HG03457 (cell line): ENCODE data around the gene TNS1.

Source experiments
- ATAC-seq: cut with Tn5 transposase; IDR thresholded peaks from one replicate; pipeline ENCODE4 v1.9.1; 2021; ENCODE audit warnings: moderate number of reproducible peaks; ENCODE audit not compliant: unreplicated experiment

Gene TNS1

GRCh38 chr2:217959723-217960122 lies 43.1 kb downstream of the TNS1 start:
- ATAC-seq: no peak

DNA sequence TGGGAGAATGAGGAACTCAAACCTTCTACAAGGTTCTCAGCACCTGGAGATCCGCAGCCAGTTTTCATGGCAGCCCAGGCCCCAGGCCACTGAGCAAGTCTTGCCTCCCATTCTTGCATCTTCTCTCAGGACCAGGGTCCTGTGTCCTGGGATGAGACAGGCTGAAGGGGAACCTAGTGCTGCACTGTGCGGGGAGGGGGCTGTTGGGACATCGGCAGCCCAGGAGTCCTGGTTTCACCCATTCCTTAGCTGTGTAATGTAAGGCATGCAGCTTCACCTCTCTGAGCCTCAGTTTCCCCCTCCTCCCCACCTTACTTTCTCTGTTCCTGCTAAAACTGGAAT lies 43.9 kb downstream of the TNS1 start:
- ATAC-seq: no peak

DNA sequence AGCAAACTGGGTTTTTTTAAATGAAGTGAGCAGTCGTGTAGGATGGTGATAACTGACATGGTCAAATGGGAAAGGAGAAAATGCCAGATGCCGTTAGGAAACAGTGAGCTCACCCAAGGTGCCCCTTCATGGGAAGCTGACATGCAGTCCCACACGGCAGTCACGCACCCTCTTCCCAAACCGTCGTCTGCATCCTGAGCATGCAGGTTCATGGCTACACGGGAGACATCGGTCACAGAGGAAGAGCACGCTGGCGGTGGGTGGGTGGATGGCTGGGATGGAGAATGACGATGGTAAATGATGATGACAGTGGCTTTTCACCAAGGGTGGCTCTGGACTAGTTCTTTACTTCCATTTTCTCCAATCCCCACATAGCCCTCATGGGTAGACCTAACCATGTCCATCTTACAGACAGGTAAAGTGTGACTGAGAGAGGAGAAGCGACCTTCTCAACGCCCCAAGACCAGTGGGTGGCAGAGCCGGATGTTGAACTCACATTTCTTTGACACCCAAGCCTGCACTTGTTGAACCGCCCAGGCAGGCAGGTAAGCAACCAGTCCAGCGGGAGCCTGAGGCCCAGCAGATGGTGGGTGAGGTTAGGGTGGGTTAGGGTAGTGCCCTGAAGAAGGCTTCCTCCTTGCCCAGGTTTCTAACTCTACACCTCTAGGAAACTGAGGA lies 44.5 kb downstream of the TNS1 start:
- ATAC-seq: no peak

DNA sequence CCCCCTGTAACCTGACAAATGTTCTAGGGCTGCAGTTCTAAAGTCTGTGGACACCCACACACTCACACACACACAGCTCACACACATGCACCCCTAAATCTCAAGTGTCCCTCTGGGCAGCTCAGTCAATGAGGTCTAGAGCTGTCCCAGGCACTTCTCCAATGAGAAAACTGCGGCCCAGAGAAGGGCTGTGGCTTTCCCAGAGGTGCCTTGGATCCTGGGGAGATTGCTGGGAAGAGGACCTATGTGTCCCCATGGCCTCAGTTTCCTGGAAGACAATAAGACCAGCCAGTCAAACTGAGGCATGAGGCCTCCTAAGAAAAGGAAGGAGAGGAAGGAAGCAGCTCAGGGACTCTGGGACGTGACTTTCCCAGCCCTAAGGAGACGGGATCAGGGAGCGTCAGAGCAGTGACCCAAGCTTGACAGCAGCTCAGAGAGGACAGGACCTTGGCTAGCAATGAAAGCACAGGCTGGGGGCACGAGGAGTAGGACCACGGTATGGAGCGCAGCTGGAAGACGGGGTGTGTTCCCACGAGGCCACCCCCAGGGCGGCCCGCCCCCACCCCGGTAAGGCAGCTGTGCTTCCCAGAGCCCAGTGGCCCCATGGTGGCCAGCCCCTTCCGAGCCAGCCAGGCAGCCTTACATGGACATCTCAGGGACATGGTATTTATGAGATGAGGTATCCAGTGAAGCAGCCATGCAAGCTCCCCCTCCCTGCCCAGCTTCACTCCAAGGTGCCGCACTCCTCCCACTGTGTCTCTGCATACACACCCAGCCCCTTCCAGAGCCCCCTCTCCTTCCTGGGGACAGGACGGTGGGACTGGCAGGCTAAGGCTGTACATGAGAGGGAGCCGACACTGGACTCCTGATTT lies 46.0 kb downstream of the TNS1 start:
- ATAC-seq: no peak

DNA sequence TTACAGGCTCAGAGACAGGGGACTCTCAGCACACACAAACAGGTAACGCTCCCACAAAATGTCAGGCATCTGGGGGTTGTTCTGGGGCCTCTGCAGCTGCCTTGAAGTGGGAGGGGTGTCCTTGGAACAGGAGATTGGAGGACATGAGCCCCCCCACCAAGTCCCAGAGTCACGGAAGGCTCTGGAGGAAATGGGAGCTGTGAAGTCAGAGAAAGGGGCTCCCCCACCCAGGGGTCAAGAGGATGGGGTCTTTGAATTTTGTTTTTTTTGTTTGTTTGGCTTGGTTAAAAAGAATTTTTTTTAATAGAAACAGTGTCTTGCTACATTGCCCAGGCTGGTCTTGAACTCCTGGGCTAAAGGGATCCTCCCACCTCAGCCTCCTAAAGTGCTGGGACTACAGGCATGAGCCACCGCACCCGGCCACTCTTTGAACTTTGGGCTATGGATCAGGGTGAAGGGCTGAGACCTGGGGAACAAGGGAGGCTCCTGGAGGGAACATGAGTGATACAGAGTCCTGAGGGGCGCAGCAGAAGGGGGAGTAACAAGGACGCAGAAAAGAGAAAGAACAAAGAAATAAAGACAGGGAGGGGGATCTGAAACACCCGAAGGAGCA lies 46.8 kb downstream of the TNS1 start:
- no peak for ATAC-seq

- no peak for ATAC-seq
Measured at GRCh38 chr2:217954971-217955740, 47.6 kb downstream of the TNS1 start.

DNA sequence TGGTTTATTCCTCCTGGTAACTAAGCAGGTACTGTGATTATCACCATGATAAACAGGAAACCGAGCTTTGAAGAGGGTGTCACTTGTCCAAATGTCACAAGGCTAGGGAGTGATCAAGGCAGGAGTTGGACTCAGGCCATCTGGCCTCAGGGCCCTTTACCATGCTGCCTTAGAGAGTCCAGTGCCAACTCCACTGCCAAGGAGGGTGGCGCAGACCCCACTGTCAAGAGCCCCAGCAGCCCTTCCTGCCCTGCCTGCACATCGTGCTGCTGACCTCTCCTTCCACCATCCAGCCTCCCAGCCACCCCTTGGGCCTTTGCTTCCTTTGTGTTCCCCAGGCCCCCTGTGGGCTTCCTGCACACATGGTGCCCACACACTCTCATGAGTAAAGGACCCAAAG lies 48.3 kb downstream of the TNS1 start:
- ATAC-seq: no peak

DNA sequence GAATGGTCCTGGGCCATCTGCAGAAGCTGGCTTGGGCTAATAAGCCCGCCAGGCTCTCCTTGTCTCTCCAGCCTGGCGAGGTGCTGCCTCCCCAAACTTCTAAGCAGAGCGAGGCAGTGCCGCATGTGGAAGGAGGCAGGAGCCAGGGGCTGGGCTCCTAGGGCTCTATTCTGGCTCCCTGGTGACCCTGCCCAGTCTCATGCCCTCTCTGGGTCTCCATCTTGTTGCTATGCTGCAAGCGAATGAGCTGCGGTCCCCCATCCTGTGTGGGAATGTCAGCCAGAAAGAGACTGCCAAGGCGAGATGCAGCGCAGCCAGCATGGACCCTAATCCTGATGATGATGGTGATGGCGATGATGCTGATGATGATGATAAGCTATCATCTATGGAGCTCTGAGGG lies 48.7 kb downstream of the TNS1 start:
- no peak for ATAC-seq

GRCh38 chr2:217953531-217953932 lies 49.3 kb downstream of the TNS1 start:
- no peak for ATAC-seq

DNA sequence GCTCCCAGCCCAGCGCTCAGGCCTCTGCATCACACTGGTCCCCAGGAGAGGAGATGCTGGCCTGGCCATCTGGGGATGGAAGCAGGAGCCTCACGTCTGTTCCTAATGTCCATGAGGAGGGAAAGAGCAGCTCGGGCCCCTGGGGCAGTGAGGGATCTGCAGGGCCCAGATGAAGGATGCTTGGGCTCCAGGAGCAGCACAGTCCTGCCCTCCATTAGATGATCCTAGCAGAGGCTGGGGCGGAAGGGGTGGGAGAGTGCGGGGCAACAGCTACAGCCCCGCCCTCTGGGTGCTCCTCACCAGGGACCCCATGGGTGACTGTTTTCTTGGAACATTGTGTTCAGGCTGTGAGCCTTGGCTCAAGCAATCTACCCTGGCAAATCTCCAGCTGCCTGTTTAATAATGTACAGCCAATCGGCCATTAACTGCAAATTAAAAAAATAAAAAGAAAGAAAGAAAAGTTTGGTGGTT lies 49.7 kb downstream of the TNS1 start:
- no peak for ATAC-seq

- no peak for ATAC-seq
Measured at GRCh38 chr2:217952409-217952808, 50.4 kb downstream of the TNS1 start.

GRCh38 chr2:217951521-217952247 lies 51.1 kb downstream of the TNS1 start:
- no peak for ATAC-seq

DNA sequence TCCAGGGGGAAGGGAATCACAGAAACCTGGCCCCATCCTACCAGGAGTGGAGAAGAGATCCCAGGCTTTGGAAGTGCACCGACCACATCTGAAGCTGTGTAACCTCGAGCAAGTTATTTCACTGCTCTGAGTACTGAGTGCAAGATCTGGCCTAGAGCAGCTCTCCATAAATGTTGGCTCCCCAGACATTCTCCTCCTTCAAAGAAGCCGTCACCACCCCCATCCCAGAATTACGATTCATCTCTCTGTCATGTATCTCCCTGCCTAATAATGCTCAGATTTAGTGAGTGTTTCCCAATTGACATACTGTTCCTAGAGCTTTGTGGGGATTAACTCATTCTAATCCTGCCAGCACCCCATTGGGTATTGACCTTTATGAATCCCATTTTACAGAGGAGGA lies 51.7 kb downstream of the TNS1 start:
- ATAC-seq: no peak

DNA sequence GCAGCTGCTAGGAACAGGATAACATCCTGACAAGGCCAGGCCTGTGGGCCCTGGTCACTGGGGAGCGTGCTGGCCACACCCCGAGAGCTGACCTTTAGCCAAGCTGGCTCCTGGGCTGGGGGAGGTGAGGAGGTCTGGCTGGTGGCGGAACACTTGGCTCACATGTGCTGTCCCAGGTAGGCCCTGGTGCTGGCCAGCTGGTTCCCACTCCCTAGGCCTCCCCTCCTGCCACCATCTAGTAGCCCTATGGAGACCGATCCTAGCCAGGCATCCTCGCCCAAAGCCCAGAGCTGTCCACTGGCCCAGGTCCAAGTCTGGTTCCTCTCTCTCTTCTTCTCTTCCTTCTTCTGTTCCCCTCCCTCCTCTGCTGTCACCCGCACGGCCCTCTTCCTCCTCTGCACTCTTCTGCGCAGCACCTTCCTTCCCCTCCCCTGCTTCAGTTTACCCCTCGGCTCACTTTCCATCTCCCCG lies 52.4 kb downstream of the TNS1 start:
- ATAC-seq: no peak

DNA sequence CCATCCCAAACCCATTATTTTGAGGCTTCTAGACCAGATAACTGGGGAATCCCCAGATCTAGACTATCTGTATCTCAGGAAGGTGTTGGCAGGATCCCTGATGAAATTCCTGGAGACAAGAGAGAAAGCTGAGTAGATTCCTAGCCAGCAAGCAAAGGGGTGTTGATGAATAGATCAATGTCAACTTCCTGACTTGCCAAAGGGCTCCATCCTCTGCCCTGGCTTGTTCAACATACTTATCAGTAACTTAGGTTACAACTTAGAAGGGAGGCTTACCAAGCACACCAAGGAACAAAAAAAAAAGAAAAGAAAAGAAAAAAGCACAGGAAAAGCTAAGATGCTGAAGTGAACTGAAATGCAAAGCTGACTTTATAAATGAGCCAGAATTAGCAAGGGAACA lies 53.3 kb downstream of the TNS1 start:
- ATAC-seq: no peak

- ATAC-seq: no peak
Measured at GRCh38 chr2:217948897-217949296, 53.9 kb downstream of the TNS1 start.

- ATAC-seq: no peak
Measured at GRCh38 chr2:217948351-217948791, 54.4 kb downstream of the TNS1 start.

DNA sequence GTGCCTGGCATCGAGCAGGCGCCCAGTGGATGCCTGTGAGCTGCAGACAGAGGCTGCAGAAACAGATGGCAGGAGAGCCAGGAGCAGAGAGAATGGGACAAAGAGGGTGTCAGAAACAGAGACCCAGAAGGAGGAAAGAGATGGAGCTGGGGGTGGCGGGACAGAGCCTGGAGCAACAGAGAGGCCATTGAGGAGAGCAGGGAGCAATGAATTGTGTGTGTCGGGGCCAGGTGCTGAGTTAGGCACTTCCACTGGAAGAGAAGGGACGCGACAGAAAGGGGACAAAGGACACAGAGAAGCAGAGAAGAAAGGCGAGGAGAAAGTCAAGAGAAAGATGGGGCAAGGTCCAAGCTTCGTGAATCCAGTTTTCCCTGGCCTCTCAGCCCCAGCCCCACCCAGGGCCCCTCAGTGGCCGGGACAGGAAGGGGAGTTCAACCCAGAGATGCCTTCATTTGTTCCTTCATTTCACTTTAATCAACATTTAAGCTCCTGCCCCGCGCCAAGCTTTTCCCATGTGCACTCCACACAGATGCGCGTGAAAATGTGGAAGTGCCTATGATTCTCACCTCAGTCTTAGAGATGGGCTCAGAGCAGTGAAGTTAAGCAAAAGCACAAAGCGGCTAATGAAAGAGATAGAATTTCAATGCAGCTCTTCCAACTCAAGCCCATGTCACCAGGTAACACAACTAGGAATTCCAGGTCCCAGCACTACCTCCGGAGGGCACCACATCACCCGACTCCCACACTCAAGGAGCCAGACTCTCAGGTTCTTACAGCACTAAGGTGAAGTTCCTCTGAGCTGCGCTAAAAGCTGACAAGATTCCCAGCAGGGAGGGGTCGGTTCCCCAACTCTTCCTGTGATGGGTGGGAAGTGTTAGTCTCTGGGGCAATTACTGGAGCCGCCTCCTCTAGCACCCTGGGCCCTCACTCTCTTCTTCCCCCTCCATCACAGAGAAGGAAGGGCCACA lies 55.1 kb downstream of the TNS1 start:
- no peak for ATAC-seq

DNA sequence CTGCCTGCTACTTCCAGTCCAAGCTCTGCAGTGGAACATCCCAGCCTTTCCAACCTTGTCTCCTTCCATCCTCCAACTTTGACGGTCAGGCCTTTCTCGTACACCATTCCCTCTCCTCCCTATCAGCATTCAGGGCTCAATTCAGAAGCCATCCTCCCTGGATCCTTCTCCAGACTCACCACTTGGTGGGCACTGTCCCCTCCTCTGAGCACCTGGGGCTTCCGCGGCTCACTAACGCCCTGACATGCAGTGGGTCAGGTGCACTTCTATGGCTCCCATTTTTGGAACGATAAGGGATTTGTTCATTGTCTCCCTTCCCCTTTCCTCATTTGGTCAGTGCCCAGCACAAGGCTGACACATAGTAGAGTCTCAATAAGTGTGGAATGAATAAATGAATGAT lies 56.7 kb downstream of the TNS1 start:
- no peak for ATAC-seq
